AG04450 (cell line): ENCODE measurements around the gene SMARCD1. TPM values are rescaled to one million over a fixed set of nuclear protein-coding genes. Genes with fewer than 3 reads are reported as not detected.

Source experiments
- CTCF ChIA-PET: fragments of 300-600, 350-600 bp; formaldehyde crosslinking; extraction: SDS; loops from one replicate; lab custom pipeline; 2022; ENCODE audit warnings: antibody characterized with exemption, inconsistent platforms; lab: Charles Lee
- POLR2A ChIA-PET: fragments of 350-600 bp; formaldehyde crosslinking; extraction: SDS; loops from one replicate; lab custom pipeline; 2021; ENCODE audit warnings: antibody characterized with exemption, inconsistent platforms; lab: Yijun Ruan, JAX
- DNase-seq: peaks from one replicate; pipeline ENCODE4 v3.0.0-alpha.2; 2011; ENCODE audit warnings: low read depth, low spot score
- H3K27ac ChIP-seq: one replicate; pipeline ENCODE4 v1.5.1; 2012; ENCODE audit warnings: low read depth, low read length, control low read depth
- H3K27me3 ChIP-seq: one replicate; pipeline ENCODE4 v1.6.0; 2012; ENCODE audit warnings: low read length; ENCODE audit not compliant: control insufficient read depth, insufficient read depth
- H3K4me3 ChIP-seq: 2 replicates; pipeline ENCODE4 v1.5.1; 2011; ENCODE audit warnings: mild to moderate bottlenecking, low read depth, low read length, control low read depth
- H3K9me3 ChIP-seq: 2 replicates; pipeline ENCODE4 v1.5.1; 2012; ENCODE audit warnings: low read length; ENCODE audit not compliant: control insufficient read depth, insufficient read depth
- CTCF ChIP-seq: IDR thresholded peaks from 2 replicates; pipeline ENCODE4 v1.5.1; 2011; ENCODE audit warnings: low read depth, low read length, control low read depth, inconsistent platforms
- polyA plus RNA-seq: library from polyadenylated mRNA; depleted of rRNA; stranded (reverse); fragments of >200 nt; gene quantifications from 2 replicates; pipeline ENCODE4 v1.2.3, GENCODE V29; 2011

The SMARCD1 gene
- polyA plus RNA-seq, 1 experiment = 57.2 TPM

- ChIA-PET POLR2A (interaction anchor here (0.6 to 0.7 kb wide), 3 partner anchors 67 to 624 kb away, joined by 3 to 4 read pairs (median 3); partner anchors contain the start of gene NCKAP5L), CTCF (interaction anchor here (1.6 to 5.9 kb wide), 4 partner anchors 12 to 84 kb away, joined by 5 to 37 read pairs (median 13); no protein-coding TSS in a partner anchor)
- TF ChIP-seq CTCF = no peak
- Histone ChIP-seq H3K27me3 (peaks cover 41% of the 10 kb centered on the region), H3K4me3 (no peak overlapping the region), H3K27ac (no peak overlapping the region), H3K9me3 (no peaks in the 10 kb centered on the region; the same call in 1 of the 2 replicates)
- no peak for DNase-seq
Observed at GRCh38 chr12:50051101-50051806, 33.9 kb upstream of the SMARCD1 start.

- no peak overlapping the region for H3K4me3 ChIP-seq
- peaks cover 41% of the 10 kb centered on the region for H3K27me3 ChIP-seq
- CTCF ChIA-PET = no interaction called here
- TF ChIP-seq CTCF = no peak
- no peak overlapping the region for H3K27ac ChIP-seq
- no peak for DNase-seq
- POLR2A ChIA-PET = no interaction called here
- no peaks in the 10 kb centered on the region; the same call in 1 of the 2 replicates for H3K9me3 ChIP-seq
Observed at GRCh38 chr12:50052544-50052943, 32.6 kb upstream of the SMARCD1 start.

- no peak for TF ChIP-seq CTCF
- POLR2A ChIA-PET = no interaction called here
- Histone ChIP-seq H3K9me3 (no peaks in the 10 kb centered on the region; the same call in 1 of the 2 replicates), H3K27me3 (peaks cover 38% of the 10 kb centered on the region), H3K4me3 (no peak overlapping the region), H3K27ac (no peak overlapping the region)
- CTCF ChIA-PET = interaction anchor here (0.5 to 4.3 kb wide), 4 partner anchors 14 to 185 kb away, joined by 3 to 32 read pairs (median 4); partner anchors contain the start of gene SMARCD1
- no peak for DNase-seq
Observed at GRCh38 chr12:50052964-50053363, 32.2 kb upstream of the SMARCD1 start.

- ChIA-PET CTCF (interaction anchor here (0.5 to 4.3 kb wide), 3 partner anchors 14 to 86 kb away, joined by 3 to 32 read pairs (median 4); partner anchors contain the start of gene SMARCD1), POLR2A (interaction anchor here (0.7 kb wide), 2 partner anchors 14 to 33 kb away, joined by 5 to 8 read pairs; no protein-coding TSS in a partner anchor)
- no peak for DNase-seq
- no peak overlapping the region for H3K27ac ChIP-seq
- no peaks in the 10 kb centered on the region; the same call in 1 of the 2 replicates for H3K9me3 ChIP-seq
- no peak overlapping the region for H3K4me3 ChIP-seq
- H3K27me3 ChIP-seq = peaks cover 38% of the 10 kb centered on the region
- TF ChIP-seq CTCF = no peak
Observed at GRCh38 chr12:50053583-50053982, 31.6 kb upstream of the SMARCD1 start.
